Measurements from ENCODE around the gene ZNF385A. TPM values are rescaled to one million over a fixed set of nuclear protein-coding genes. Genes with fewer than 3 reads are reported as not detected.
A peak's percentile ranks its signal among the peaks of the same experiment; 100 is the strongest.

Gene ZNF385A
- total and polyA plus RNA-seq, 9 of the 15 experiments (the other 6 are each of a cell fraction or from before 2014, with no cell fraction given): 1.0 to 111 (median 7.7) TPM

- Histone ChIP-seq H2AFZ (ENCODE audit: low read depth, low read length) (peak overlapping the region; percentile 79), H3K79me2 (ENCODE audit: control insufficient read depth, insufficient read depth, low read length) (peaks cover 26% of the 10 kb centered on the region; the same call in 2 of the 3 replicates), H4K20me1 (replicated peaks; ENCODE audit: control insufficient read depth, insufficient read depth, low read length) (no peaks in the 10 kb centered on the region), H3K4me1 (replicated peaks in 1 of 2; ENCODE audit: control insufficient read depth in 2 of 2, insufficient read depth in 2 of 2, low read length in 2 of 2) (peaks cover 34 to 43% of the 10 kb centered on the region in 2 experiments), H3K4me2 (ENCODE audit: insufficient read depth, low read length) (peak overlapping the region; percentile 77), H3K27me3 (ENCODE audit: control insufficient read depth in 2 of 2, insufficient read depth in 2 of 2, low read length in 2 of 2) (no peaks in the 10 kb centered on the region), H3K27ac (ENCODE audit: extremely low read depth, low read depth, low read length) (peak overlapping the region; percentile 89), H3K9me3 (replicated peaks; ENCODE audit: control insufficient read depth, insufficient read depth, low read depth, low read length) (no peaks in the 10 kb centered on the region), H3K9me1 (ENCODE audit: control insufficient read depth, insufficient read depth, low read length) (no peaks in the 10 kb centered on the region), H3K36me3 (ENCODE audit: control insufficient read depth, insufficient read depth, low read length) (no peaks in the 10 kb centered on the region), H3K4me3 (peak overlapping the region; percentile 28), H3K9ac (ENCODE audit: insufficient read depth in 1 of 2, low read depth in 2 of 2, low read length in 2 of 2) (peak overlapping the region; percentile 70 to 72; a peak in 3 of 4 replicates)
- no peak for DNase-seq (ENCODE audit: extremely low read depth in 1 of 4, low spot score in 3 of 4)
- CTCF ChIA-PET (ENCODE audit: low intra/inter-chr PET ratio): interaction anchor here (0.8 to 3.9 kb wide), 10 partner anchors 20 to 144 kb away, joined by 3 to 34 read pairs (median 8); no protein-coding TSS in a partner anchor
- BruUV-seq (replicated peaks): TSS peak; percentile 91
- intact Hi-C loops (cut with micrococcal nuclease): loop anchor here (1.0 to 10.0 kb wide), 6 partner anchors 23 to 375 kb away; partner anchors contain the start of genes CBX5, COPZ1, HNRNPA1 and HOXC10
- WGBS (ENCODE audit: insufficient coverage, low coverage, missing lambda C conversion rate): 19% methylated on average over 9 of the region's 9 CpGs
- ATAC-seq: no peak
- in situ Hi-C loops (cut with MboI): loop anchor here (10.0 kb wide), 2 partner anchors 65 to 375 kb away; partner anchors contain the start of gene HOXC10
- POLR2A ChIA-PET: interaction anchor here (0.7 to 5.8 kb wide), 22 partner anchors 9 to 140 kb away, joined by 3 to 57 read pairs (median 8); partner anchors contain the start of genes CBX5, COPZ1, HNRNPA1 and NFE2
- no peak for FAIRE-seq
- TF ChIP-seq PHF20 (IDR thresholded peaks at IDR 0.05; ENCODE audit: partially characterized antibody) (peak; percentile 78), NFXL1 (CRISPR knock-in tag; IDR thresholded peaks at IDR 0.05) (no peak), ETS2 (tag; IDR thresholded peaks at IDR 0.05; ENCODE audit: borderline replicate concordance, poor library complexity, severe bottlenecking) (no peak), POLR2G (IDR thresholded peaks at IDR 0.05; ENCODE audit: low read depth, low read length) (no peak), GTF2B (IDR thresholded peaks at IDR 0.05; ENCODE audit: extremely low read depth, insufficient read length) (no peak), NFYB (IDR thresholded peaks at IDR 0.05; ENCODE audit: extremely low read depth, insufficient read length) (no peak), RBM39 (optimal IDR thresholded peaks at IDR 0.05; ENCODE audit: low read depth, low read length) (no peak), ZNF311 (CRISPR knock-in tag; IDR thresholded peaks at IDR 0.05) (no peak), ZNF3 (CRISPR knock-in tag; IDR thresholded peaks at IDR 0.05) (no peak), ZFP1 (CRISPR knock-in tag; IDR thresholded peaks at IDR 0.05) (no peak), CBX8 (IDR thresholded peaks at IDR 0.05; ENCODE audit: borderline replicate concordance, extremely low read depth, low read depth, low read length, poor library complexity, severe bottlenecking) (no peak), POLR2B (IDR thresholded peaks at IDR 0.05; ENCODE audit: low read depth, partially characterized antibody) (peak; percentile 7), ZNF408 (CRISPR knock-in tag; IDR thresholded peaks at IDR 0.05; ENCODE audit: low read depth) (no peak), ZNF217 (CRISPR knock-in tag; IDR thresholded peaks at IDR 0.05) (no peak), PHF21A (IDR thresholded peaks at IDR 0.05; ENCODE audit: borderline replicate concordance, low read depth) (0 out of 2 replicates have a peak, but pooled peaks have one; percentile 37), TCF15 (CRISPR knock-in tag; IDR thresholded peaks at IDR 0.05) (0 out of 2 replicates have a peak, but pooled peaks have one; percentile 35), FOXJ3 (CRISPR knock-in tag; IDR thresholded peaks at IDR 0.05) (no peak), ZBTB26 (CRISPR knock-in tag; IDR thresholded peaks at IDR 0.05) (no peak), U2AF1 (optimal IDR thresholded peaks at IDR 0.05; ENCODE audit: low read depth, low read length) (no peak), TCFL5 (CRISPR knock-in tag; conservative IDR thresholded peaks at IDR 0.05) (no peak)
Observed at GRCh38 chr12:54359762-54360351, 24.7 kb downstream of the ZNF385A start.
